NCI-H1417 treated with DMSO at 0.1 percent for 48 hours (cell line): ENCODE measurements around the gene KLHL4.
"Not testable (repeated sequence)": the region's sequence is repeated elsewhere in the genome, so short reads cannot be mapped to it uniquely, and the experiment has no call there.

Experiments
- DNase-seq: peaks from one replicate; lab custom pipeline; 2025; lab: John Stamatoyannopoulos, UW

Gene KLHL4

GRCh38 chrX:87517571-87518141 is at the start of gene KLHL4:
TSS of gene KLHL4 (plus strand) at chrX:87517802. CDS start at chrX:87517894, 92 bp downstream.
- peak; percentile 1 for DNase-seq

- DNase-seq = no peak
Observed at GRCh38 chrX:87468941-87469340, 48.7 kb upstream of the KLHL4 start.

- DNase-seq = no peak
Observed at GRCh38 chrX:87475793-87476192, 41.8 kb upstream of the KLHL4 start.

GRCh38 chrX:87478703-87479102 is 38.9 kb upstream of the KLHL4 start:
- not testable (repeated sequence) for DNase-seq

- no peak for DNase-seq
Observed at GRCh38 chrX:87489071-87489470, 28.5 kb upstream of the KLHL4 start.

- DNase-seq = no peak
Observed at GRCh38 chrX:87515836-87516235, 1.8 kb upstream of the KLHL4 start.

GRCh38 chrX:87516717-87517121 is 883 bp upstream of the KLHL4 start:
- DNase-seq = no peak

GRCh38 chrX:87518504-87518903 is 902 bp downstream of the KLHL4 start:
- no peak for DNase-seq

- no peak for DNase-seq
Observed at GRCh38 chrX:87525771-87526229, 8.2 kb downstream of the KLHL4 start.

GRCh38 chrX:87526281-87526680 is 8.7 kb downstream of the KLHL4 start:
- no peak for DNase-seq

GRCh38 chrX:87528487-87528886 is 10.9 kb downstream of the KLHL4 start:
- no peak for DNase-seq

GRCh38 chrX:87571964-87572363 is 54.4 kb downstream of the KLHL4 start:
- no peak for DNase-seq

GRCh38 chrX:87572901-87573300 is 55.3 kb downstream of the KLHL4 start:
- DNase-seq = no peak

GRCh38 chrX:87578978-87579377 is 61.4 kb downstream of the KLHL4 start:
- DNase-seq = no peak

- DNase-seq = no peak
Observed at GRCh38 chrX:87580862-87581261, 63.3 kb downstream of the KLHL4 start.

GRCh38 chrX:87582453-87582852 is 64.9 kb downstream of the KLHL4 start:
- no peak for DNase-seq

GRCh38 chrX:87583679-87584078 is 66.1 kb downstream of the KLHL4 start:
- DNase-seq = no peak

- DNase-seq = no peak
Observed at GRCh38 chrX:87616371-87616770, 98.8 kb downstream of the KLHL4 start.

GRCh38 chrX:87621697-87622096 is 104.1 kb downstream of the KLHL4 start:
- no peak for DNase-seq

GRCh38 chrX:87626996-87627395 is 109.4 kb downstream of the KLHL4 start:
- no peak for DNase-seq

- no peak for DNase-seq
Observed at GRCh38 chrX:87634361-87634760, 116.8 kb downstream of the KLHL4 start.

- no peak for DNase-seq
Observed at GRCh38 chrX:87636533-87636932, 118.9 kb downstream of the KLHL4 start.

GRCh38 chrX:87641439-87641838 is 123.8 kb downstream of the KLHL4 start:
- DNase-seq = not testable (repeated sequence)

- no peak for DNase-seq
Observed at GRCh38 chrX:87661761-87662160, 144.2 kb downstream of the KLHL4 start.
